Coronary artery (tissue), 2 donors: ENCODE results near the gene FBXL13.
"Not testable (repeated sequence)": the region's sequence is repeated elsewhere in the genome, so short reads cannot be mapped to it uniquely, and the experiment has no call there.

Source experiments
- DNase-seq: peaks from one replicate; pipeline ENCODE4 v3.0.0-alpha.2; 2017; ENCODE audit warnings: low spot score
- H3K27ac ChIP-seq, 2 donors: fragments of 200-600 bp; sonication (generic); one replicate each; pipeline ENCODE4 v1.5.1; 2016 to 2019
- H3K4me3 ChIP-seq: fragments of 200-600 bp; sonication (generic); 2 replicates; pipeline ENCODE4 v1.5.1; 2016; ENCODE audit warnings: mild to moderate bottlenecking, moderate library complexity
- CTCF ChIP-seq: fragments of 200-600 bp; sonication (generic); IDR thresholded peaks from one replicate; pipeline ENCODE4 v1.5.1; 2019; ENCODE audit warnings: antibody characterized with exemption

FBXL13 gene

GRCh38 chr7:103011650-103012049 lies 62.9 kb downstream of the FBXL13 start:
- no peak for DNase-seq
- no peak for TF ChIP-seq CTCF
- H3K4me3 ChIP-seq, result no peak overlapping the region
- no peak overlapping the region for H3K27ac ChIP-seq

- TF ChIP-seq CTCF, result no peak
- no peak for DNase-seq
- Histone ChIP-seq H3K4me3 (no peak overlapping the region), H3K27ac (no peak overlapping the region)
Observed at GRCh38 chr7:103010211-103010610, 64.4 kb downstream of the FBXL13 start.

GRCh38 chr7:103009466-103010185 lies 65.0 kb downstream of the FBXL13 start:
- Histone ChIP-seq H3K4me3 (no peak overlapping the region), H3K27ac (no peak overlapping the region)
- DNase-seq, result no peak
- TF ChIP-seq CTCF, result no peak

- Histone ChIP-seq H3K4me3 (no peak overlapping the region), H3K27ac (no peak overlapping the region)
- DNase-seq, result no peak
- TF ChIP-seq CTCF, result no peak
Observed at GRCh38 chr7:103003004-103003403, 71.6 kb downstream of the FBXL13 start.

GRCh38 chr7:103001210-103001609 lies 73.4 kb downstream of the FBXL13 start:
- Histone ChIP-seq H3K27ac (no peak overlapping the region), H3K4me3 (no peak overlapping the region)
- no peak for DNase-seq
- TF ChIP-seq CTCF, result no peak

- DNase-seq, result no peak
- TF ChIP-seq CTCF, result no peak
- Histone ChIP-seq H3K27ac (no peak overlapping the region), H3K4me3 (no peak overlapping the region)
Observed at GRCh38 chr7:102996957-102997356, 77.6 kb downstream of the FBXL13 start.

- not testable (repeated sequence) for H3K27ac ChIP-seq, H3K4me3 ChIP-seq, DNase-seq
Observed at GRCh38 chr7:102995609-102996008, 79.0 kb downstream of the FBXL13 start.
